HG02943 (cell line): Measurements from ENCODE around the gene SCNN1A.

Experiments used
- ATAC-seq: cut with Tn5 transposase; IDR thresholded peaks from one replicate; pipeline ENCODE4 v1.9.1; 2021; ENCODE audit warnings: mild to moderate bottlenecking, low read depth, moderate library complexity; ENCODE audit not compliant: unreplicated experiment

SCNN1A gene

DNA sequence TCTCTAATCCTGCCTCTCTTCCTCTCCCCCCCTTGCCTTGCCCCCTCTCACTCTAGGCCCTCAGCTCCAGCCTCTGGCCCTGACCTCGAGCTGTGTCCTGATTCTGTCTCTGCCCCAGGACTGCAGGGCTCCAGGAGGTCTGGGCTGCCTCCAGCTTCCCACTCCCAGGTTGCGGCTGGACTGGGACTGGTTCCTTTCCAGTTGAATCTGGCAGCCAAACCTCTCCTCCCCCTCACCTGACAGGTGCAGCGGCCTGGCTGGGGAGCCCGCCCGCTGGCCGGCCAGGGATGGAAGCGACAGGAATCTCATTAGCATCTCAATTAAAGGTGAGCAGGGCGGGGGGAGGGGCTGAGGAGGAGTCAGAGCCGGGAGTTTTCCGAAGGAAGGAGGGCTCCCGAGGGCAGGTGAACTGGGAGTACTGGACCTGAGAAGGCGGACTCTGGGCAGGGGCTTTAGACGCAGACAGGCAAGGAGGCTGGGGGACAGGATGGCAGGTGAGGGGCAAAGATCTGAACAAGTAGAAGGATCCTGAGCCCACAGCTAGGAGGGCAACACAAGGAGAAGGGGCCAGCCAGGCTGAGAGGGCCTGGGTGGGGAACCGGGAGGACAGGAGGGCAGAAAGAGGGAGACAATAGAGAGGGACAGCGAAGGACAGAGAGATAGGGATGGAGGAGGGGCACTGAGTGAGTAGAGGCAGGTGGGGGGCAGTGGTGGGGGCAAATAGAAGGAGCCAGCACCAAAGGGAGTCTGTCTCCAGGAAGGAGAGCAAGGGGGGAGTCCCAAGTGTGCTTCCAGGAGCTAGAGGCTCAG lies at the start of gene SCNN1A:
Gene SCNN1A (minus strand): TSS at position 295 of the 810 bp plus-strand sequence. CDS start 780 bp downstream, outside the sequence.
- ATAC-seq: no peak

DNA sequence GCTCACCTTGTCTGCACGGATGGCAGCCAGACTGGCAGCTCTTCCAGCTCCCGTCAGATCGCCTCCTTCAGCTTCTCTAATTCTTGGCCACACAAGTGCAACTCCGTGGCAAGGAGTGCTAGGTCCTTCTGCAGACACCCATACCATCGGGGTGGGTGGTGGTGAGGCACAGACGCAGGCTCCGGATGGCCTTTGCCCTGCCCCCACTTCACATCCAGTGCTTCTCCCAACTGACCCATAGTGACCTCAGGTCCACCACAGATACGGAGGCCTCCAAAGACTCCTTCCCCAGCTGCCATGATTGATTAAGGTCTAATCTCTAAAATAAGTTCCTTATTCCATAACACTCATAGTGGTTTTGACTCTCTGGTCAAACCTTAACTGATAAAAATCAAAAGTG lies 49.5 kb upstream of the SCNN1A start:
- ATAC-seq: no peak

DNA sequence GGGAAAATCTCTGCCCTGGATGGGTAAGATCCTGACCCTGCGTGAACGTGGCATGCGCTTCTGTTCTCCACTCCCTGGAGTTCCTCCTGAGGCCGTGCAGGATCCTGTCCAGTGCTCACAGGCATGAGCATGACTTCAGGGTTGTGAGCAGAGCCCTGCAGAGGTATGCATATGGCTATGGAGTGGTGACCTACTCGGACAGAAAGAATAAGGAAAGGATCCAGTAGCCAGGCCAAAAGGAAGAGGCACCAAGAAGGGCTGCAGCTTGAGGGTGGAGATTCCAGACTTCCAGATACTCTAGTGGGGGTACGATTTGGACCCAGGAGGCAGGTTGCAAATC lies 48.6 kb upstream of the SCNN1A start:
- no peak for ATAC-seq

DNA sequence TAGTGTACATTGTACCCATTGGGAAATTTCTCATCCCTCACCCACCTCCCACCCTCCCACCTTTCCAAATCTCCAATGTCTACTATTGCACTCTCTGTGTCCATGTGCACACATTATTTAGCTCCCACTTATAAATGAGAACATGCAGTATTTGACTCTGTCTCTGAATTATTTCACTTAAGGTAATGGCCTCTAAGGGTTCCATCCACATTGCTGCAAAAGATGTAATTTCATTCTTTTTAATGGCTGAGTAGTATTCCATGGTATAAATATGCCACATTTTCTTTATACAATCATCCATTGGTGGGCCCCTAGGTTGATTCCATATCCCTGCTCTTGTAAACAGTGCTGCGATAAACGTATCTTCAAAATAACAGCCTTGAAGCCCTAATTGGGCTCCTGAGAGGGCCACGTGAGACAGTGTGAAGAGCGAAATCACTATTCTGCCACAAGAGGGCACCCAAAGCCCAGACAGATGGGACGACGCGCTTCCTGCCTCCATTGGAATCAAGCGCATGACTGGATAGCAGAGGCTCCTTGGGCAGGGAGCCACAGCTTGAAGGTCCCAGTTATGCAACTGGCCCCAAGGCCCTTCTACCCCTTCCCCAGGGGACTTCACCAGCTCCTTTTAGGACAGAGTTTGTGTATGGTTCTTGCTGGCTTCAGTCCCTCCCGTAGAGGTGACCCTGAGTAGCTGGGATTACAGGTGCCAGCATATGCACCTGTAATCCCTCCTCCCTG lies 48.1 kb upstream of the SCNN1A start:
- ATAC-seq: no peak

DNA sequence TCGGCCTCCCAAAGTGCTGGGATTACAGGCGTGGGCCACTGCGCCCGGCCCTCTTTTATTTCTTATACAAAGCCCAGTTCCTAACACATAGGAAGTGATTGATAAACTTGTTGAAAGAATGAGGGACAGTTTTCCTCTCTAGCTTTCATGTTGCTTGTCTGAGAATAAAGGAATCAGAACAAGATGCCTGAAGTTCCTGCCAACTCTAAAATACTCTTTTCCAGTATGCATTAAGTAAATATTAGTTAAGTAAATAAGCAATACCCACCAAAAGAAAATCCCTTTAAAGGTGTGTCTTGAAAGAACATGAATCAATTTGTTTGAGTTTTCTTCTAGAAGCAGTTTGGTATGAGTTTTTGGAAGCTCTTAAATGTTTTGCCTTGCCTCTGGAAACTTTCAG lies 45.0 kb upstream of the SCNN1A start:
- ATAC-seq: no peak

GRCh38 chr12:6418796-6419195 lies 43.4 kb upstream of the SCNN1A start:
- ATAC-seq: no peak

DNA sequence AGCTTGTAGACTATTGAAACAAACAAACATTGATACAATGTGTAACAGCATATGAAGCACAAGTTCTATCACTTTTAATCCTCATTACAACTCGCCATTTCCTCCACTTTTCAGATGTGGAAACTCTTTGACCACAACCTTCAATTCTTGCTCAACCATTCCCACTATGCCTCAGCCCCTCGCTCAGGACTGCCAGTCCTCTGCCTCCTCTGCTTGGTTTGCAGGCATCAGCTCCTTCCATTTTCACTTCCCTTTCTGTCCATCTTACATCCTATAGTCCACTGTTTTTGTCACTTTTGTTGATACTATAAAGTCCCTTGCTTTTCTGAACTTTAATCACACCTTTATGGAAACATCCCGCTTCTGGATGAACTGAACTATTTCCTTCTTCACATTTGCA lies 41.2 kb upstream of the SCNN1A start:
- ATAC-seq: no peak

DNA sequence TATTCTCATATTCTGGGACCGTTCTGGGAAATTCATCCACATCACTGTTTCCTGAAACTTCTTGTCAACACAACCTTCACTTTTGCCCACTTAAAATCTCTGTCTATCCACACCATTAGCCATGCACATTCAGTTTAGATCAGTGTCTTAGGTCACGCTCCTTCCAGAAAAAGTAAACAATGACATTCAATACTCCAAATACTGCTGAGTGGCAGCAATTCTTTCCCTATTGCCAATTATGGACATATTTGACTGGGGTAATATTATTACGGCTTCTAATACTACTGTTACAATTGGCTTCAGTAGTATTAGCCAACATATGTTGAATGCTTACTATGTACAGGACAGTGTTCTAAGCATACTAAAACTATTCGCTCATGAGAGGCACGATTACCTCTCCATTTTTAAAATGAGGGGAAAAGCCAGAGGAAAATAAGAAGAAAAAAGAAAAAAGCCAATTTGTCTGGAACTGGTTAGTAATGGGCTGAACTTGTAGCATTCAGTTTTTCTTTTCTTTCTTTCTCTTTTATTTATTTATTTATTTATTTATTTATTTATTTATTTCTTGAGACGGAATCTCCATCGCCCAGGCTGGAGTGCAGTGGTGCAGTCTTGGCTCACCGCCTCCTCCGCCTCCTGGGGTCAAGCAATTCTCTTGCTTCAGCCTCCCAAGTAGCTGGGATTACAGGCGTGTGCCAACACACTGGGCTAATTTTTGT lies 32.0 kb upstream of the SCNN1A start:
- no peak for ATAC-seq

GRCh38 chr12:6405963-6406362 lies 30.6 kb upstream of the SCNN1A start:
- no peak for ATAC-seq

DNA sequence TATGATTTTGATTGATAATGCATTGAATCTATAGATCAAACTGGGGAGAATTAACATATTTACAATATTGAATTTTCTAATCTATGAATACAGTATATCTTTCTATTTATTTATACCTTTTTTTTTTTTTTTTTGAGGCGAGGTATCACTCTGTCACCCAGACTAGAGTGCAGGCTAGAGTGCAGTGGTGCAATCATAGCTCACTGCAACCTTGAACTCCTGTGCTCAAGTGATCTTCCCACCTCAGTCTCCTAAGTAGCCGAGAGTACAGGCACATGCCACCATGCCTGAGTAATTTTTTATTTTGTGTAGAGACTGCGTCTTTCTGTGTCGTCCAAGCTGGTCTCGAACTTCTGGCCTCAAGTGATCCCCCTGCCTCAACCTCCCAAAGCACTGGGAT lies 29.0 kb upstream of the SCNN1A start:
- no peak for ATAC-seq

- no peak for ATAC-seq
These were observed 24.7 kb upstream of the SCNN1A start for GRCh38 chr12:6399884-6400644.

DNA sequence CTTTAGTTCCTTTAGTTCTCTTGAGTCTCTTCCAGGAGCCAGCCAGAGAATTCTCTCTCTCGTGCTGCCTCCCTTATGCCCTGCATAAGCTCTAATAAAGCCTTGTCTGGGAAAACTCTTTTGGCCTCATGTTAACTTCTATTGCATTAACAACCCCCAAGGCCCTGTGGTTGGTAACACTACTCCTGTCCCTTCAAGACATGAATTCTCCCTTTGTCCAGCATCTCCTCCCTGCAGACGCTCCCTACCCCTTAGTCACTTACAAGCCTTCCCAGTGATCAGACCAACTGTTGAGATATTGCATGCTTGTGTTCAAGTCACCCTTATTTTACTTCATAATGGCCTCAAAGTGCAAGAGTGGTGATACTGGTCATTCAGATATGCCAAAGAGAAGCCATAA lies 20.7 kb upstream of the SCNN1A start:
- no peak for ATAC-seq

GRCh38 chr12:6394398-6394797 lies 19.0 kb upstream of the SCNN1A start:
- no peak for ATAC-seq

DNA sequence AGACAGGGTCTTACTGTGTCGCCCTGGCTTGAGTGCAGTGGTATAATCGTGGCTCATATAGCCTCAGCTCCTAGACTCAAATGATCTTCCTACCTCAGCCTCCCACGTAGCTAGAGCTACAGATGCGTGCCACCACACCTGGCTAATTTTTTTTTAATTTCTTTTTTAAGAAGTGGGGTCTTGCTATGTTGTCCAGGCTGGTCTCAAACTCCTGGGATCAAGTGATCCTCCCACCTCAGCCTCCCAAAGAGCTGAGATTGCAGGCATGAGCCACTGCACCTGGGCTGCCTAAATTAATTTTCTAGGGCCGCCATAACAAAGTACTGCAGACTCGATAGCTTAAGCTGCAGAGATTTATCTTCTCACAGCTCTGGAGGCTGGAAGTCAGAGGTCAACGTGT lies 17.7 kb upstream of the SCNN1A start:
- ATAC-seq: no peak

DNA sequence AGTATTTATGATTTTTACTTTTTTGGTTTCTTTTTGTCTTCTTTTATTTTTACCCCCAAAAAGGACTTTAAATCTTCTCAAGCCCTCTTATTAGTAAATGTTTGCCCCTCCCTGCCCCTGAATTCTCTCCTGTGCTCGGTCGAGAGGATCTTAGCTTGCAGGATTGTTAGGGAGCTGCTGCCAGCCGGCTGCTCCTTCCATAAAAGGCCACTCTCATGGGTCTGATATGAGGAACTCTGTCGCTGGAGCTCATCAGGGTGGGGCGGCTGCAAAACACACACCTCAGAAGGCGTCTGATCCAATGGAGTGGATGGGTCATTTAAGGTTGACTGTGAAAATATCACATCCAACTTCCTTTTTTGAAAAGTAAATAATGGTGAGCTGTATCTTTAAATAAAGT lies 17.1 kb upstream of the SCNN1A start:
- ATAC-seq: no peak

DNA sequence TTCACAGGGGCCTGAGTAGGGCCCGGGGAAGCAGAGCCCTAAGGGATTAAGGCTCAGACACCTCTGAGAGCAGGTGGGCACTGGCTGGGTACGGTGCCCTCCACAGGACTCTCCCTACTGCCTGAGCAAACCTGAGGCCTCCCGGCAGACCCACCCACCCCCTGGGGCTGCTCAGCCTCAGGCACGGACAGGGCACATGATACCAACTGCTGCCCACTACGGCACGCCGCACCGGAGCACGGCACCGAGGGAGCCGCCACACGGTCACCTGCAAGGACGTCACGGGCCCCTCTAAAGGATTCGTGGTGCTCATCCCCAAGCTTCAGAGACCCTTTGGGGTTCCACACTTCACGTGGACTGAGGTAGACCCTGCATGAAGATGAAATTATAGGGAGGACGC lies 15.7 kb upstream of the SCNN1A start:
- ATAC-seq: no peak

GRCh38 chr12:6390084-6390799 lies 14.9 kb upstream of the SCNN1A start:
- ATAC-seq: no peak

DNA sequence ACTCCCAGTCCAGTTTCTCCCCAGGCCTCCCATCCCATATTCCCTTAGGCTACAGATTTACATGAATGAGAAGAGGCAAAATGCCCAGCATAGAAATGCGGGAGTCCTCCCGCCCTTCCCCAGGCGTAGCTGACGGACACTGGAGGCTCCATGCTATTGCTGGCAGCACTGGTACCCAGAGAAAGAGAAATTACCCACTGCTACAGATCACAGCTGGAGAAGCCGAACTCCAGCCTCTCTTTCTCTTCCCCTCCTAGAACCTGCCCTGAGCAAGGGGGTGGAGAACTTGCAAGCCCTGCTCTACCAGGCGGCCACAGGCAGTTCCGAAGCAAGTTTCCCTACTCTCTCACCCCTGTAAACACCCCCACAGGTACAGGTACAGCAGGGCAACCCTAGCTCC lies 12.2 kb upstream of the SCNN1A start:
- no peak for ATAC-seq

GRCh38 chr12:6386491-6386890 lies 11.1 kb upstream of the SCNN1A start:
- ATAC-seq: no peak

- ATAC-seq: no peak
These were observed 10.7 kb upstream of the SCNN1A start for GRCh38 chr12:6386038-6386437.
